GM12878 (cell line): ENCODE data around the gene IL6R. TPM values are rescaled to one million over a fixed set of nuclear protein-coding genes. Genes with fewer than 3 reads are reported as not detected.

Experiments
- ATAC-seq: fragments of 200-7000 bp; cut with Tn5 transposase; 3 replicates; pipeline ENCODE4 v1.9.1; 2020; ENCODE audit warnings: mild to moderate bottlenecking, moderate library complexity
- BruUV-seq: library from RNA; stranded (reverse); fragments of 400-500 nt; replicated peaks from 2 replicates; lab custom pipeline; 2021; lab: Mats Ljungman, UMichigan
- CTCF ChIA-PET: fragments of 300-600 bp; sonication (Branson Sonifier 250); formaldehyde crosslinking; extraction: SDS; loops from one replicate; lab custom pipeline; 2021; ENCODE audit warnings: inconsistent platforms; lab: Yijun Ruan, JAX
- POLR2A ChIA-PET: fragments of 350-600 bp; formaldehyde crosslinking; extraction: SDS; loops from one replicate; lab custom pipeline; 2021; ENCODE audit warnings: inconsistent platforms; lab: Charles Lee
- RAD21 ChIA-PET: fragments of 300-600 bp; sonication (Branson Sonifier 250); formaldehyde crosslinking; loops from one replicate; lab custom pipeline; 2023; ENCODE audit warnings: antibody characterized with exemption; ENCODE audit not compliant: unreplicated experiment; lab: Charles Lee
- SMC1A ChIA-PET: fragments of 300-600 bp; sonication (Branson Sonifier 250); formaldehyde crosslinking; loops from one replicate; lab custom pipeline; 2023; ENCODE audit not compliant: unreplicated experiment, uncharacterized antibody; lab: Charles Lee
- DNase-seq: peaks from one replicate; pipeline ENCODE4 v3.0.0-alpha.2; 2011; ENCODE audit warnings: low read depth, low spot score
- FAIRE-seq: peaks from 3 replicates; lab custom pipeline; 2011; peaks lifted over from hg19 to GRCh38; lab: Jason Lieb, UNC
- H2AFZ ChIP-seq: 2 replicates; pipeline ENCODE4 v1.6.0; 2011; ENCODE audit warnings: low read depth, low read length, control low read depth; ENCODE audit not compliant: control insufficient read depth
- H3K27ac ChIP-seq: 2 replicates; pipeline ENCODE4 v1.5.1; 2011; ENCODE audit warnings: control low read depth; ENCODE audit not compliant: control insufficient read depth, insufficient read depth
- H3K27me3 ChIP-seq, 2 experiments: replicated peaks in 1 of 2; 2 replicates each; pipeline versions ENCODE4 v1.6.0 to v1.6.1; 2011; ENCODE audit warnings: low read length in 1 of 2; ENCODE audit not compliant: control insufficient read depth in 2 of 2, insufficient read depth in 2 of 2
- H3K36me3 ChIP-seq, 2 experiments: 2 replicates each; pipeline ENCODE4 v1.5.1; 2011; ENCODE audit warnings: low read length in 1 of 2; ENCODE audit not compliant: control insufficient read depth in 2 of 2, insufficient read depth in 2 of 2
- H3K4me1 ChIP-seq: 2 replicates; pipeline ENCODE4 v1.6.1; 2011; ENCODE audit warnings: mild to moderate bottlenecking, low read length, moderate library complexity, mixed read lengths; ENCODE audit not compliant: control insufficient read depth, insufficient read depth
- H3K4me2 ChIP-seq: 2 replicates; pipeline ENCODE4 v1.6.0; 2011; ENCODE audit warnings: control low read depth; ENCODE audit not compliant: control insufficient read depth, insufficient read depth
- H3K4me3 ChIP-seq: fragments of 200-600 bp; sonication (generic); 2 replicates; pipeline ENCODE4 v1.5.1; 2016
- H3K79me2 ChIP-seq: 2 replicates; pipeline ENCODE4 v1.6.0; 2011; ENCODE audit warnings: low read length; ENCODE audit not compliant: control insufficient read depth, insufficient read depth
- H3K9ac ChIP-seq: 2 replicates; pipeline ENCODE4 v1.8.0; 2011; ENCODE audit warnings: low read length, control low read depth, mixed read lengths; ENCODE audit not compliant: control insufficient read depth, insufficient read depth
- H3K9me3 ChIP-seq: replicated peaks from 3 replicates; pipeline ENCODE4 v1.5.1; 2011; ENCODE audit warnings: mild to moderate bottlenecking, low read length; ENCODE audit not compliant: control insufficient read depth, insufficient read depth
- H4K20me1 ChIP-seq: 2 replicates; pipeline ENCODE4 v1.6.0; 2011; ENCODE audit not compliant: control insufficient read depth, insufficient read depth
- CBFB ChIP-seq: IDR thresholded peaks from 2 replicates; pipeline ENCODE4 v1.6.1; 2016; ENCODE audit warnings: antibody characterized with exemption, low read depth
- EZH2 ChIP-seq: IDR thresholded peaks from 2 replicates; pipeline ENCODE4 v1.6.1; 2012; ENCODE audit warnings: low read depth, mild to moderate bottlenecking, control low read depth, inconsistent platforms, low read length, borderline replicate concordance; ENCODE audit not compliant: control insufficient read depth
- LARP7 ChIP-seq: fragments of 450-650 bp; IDR thresholded peaks from 2 replicates; pipeline ENCODE4 v1.6.1; 2017; ENCODE audit warnings: mild to moderate bottlenecking
- MEF2A ChIP-seq: IDR thresholded peaks from 2 replicates; pipeline ENCODE4 v1.6.1; 2011; ENCODE audit warnings: low read depth, mild to moderate bottlenecking, low read length, moderate library complexity; ENCODE audit not compliant: insufficient read depth
- SIX5 ChIP-seq: IDR thresholded peaks from 2 replicates; pipeline ENCODE4 v1.6.1; 2011; ENCODE audit warnings: mild to moderate bottlenecking, low read depth, low read length, moderate library complexity; ENCODE audit not compliant: severe bottlenecking
- WGBS: methylation state at CpG from one replicate; pipeline ENCODE4 v1.1.6; 2016; ENCODE audit warnings: low lambda C conversion rate; ENCODE audit not compliant: insufficient replicate concordance, insufficient coverage; ENCODE audit errors: missing lambda C conversion rate; 5-methylcytosine and 5-hydroxymethylcytosine counted together
- in situ Hi-C: fragments of 300-500 bp; cut with MboI; formaldehyde crosslinking; loops from 9 replicates; pipeline ENCODE4 v1.14.3; 2018; ENCODE audit warnings: mixed read lengths
- intact Hi-C: fragments of 100-400 bp; cut with micrococcal nuclease; formaldehyde crosslinking; loops from one replicate; pipeline ENCODE4 v1.14.2; 2022; ENCODE audit not compliant: unreplicated experiment
- polyA plus RNA-seq, 11 experiments: library from polyadenylated mRNA; depleted of rRNA in 4 of 11; unstranded in 6 of 11; stranded (reverse) in 5 of 11; fragments of >200 nt; fragmentation: Nextera tagmentation in 4 of 11; fragmentation: Illumina TruSeq in 1 of 11; extraction: Ambion mirVana in 4 of 11; extraction: Trizol in 1 of 11; gene quantifications; 1 replicate in 1 of 11; 2 replicates in 10 of 11; pipeline versions ENCODE4 v1.2.1 to v1.2.3, GENCODE V29; 2011 to 2016; ENCODE audit warnings: inconsistent platforms in 2 of 11, missing spikeins in 2 of 11, low read depth in 1 of 11
- total RNA-seq, 4 experiments: library from RNA; depleted of rRNA in 3 of 4; stranded (reverse); fragments of >200 nt in 3 of 4; fragmentation: Illumina TruSeq in 1 of 4; extraction: Trizol in 1 of 4; gene quantifications; 2 replicates each; pipeline versions ENCODE4 v1.2.1 to v1.2.3, GENCODE V29; 2013 to 2021
- TF ChIP-seq, protein P1 (sequence below): fragments of 450-650 bp; IDR thresholded peaks from 2 replicates; pipeline ENCODE4 v1.6.1; 2017; ENCODE audit warnings: mild to moderate bottlenecking, moderate library complexity
- TF ChIP-seq, protein P2 (sequence below): fragments of 150-350 bp; IDR thresholded peaks from 2 replicates; pipeline ENCODE4 v1.6.1; 2016; ENCODE audit warnings: low read depth, low read length
- TF ChIP-seq, protein P3 (sequence below): fragments of 450-650 bp; IDR thresholded peaks from 2 replicates; pipeline ENCODE4 v1.6.1; 2017; ENCODE audit warnings: borderline replicate concordance
- TF ChIP-seq, protein P4 (sequence below): fragments of 450-650 bp; formaldehyde crosslinking; IDR thresholded peaks from 2 replicates; pipeline ENCODE4 v1.4.0; 2020; ENCODE audit warnings: mild to moderate bottlenecking, moderate library complexity

The IL6R gene
- total and polyA plus RNA-seq, 10 of the 15 experiments (the other 5 are each of a cell fraction or from before 2014, with no cell fraction given): 1.9 to 43.4 (median 17.5) TPM

DNA sequence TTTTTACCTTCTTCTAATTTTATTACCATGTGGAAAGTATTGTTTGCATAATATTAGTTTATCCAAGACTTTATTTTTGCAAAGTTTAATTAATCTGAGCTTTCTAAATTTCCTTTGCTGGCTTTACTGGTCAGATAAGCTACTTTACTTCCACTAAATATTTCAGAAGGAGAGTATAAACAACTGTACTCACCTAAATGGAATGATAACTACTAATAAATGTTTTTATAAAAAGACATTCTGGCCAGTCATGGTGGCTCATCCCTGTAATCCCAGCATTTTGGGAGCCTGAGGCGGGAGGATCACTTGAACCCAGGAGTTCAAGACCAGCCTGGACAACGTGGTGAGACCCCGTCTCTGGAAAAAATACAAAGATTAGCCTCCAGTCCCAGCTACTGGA, 43.8 kb upstream of the IL6R start (continued):
- TF ChIP-seq, protein P1, sequence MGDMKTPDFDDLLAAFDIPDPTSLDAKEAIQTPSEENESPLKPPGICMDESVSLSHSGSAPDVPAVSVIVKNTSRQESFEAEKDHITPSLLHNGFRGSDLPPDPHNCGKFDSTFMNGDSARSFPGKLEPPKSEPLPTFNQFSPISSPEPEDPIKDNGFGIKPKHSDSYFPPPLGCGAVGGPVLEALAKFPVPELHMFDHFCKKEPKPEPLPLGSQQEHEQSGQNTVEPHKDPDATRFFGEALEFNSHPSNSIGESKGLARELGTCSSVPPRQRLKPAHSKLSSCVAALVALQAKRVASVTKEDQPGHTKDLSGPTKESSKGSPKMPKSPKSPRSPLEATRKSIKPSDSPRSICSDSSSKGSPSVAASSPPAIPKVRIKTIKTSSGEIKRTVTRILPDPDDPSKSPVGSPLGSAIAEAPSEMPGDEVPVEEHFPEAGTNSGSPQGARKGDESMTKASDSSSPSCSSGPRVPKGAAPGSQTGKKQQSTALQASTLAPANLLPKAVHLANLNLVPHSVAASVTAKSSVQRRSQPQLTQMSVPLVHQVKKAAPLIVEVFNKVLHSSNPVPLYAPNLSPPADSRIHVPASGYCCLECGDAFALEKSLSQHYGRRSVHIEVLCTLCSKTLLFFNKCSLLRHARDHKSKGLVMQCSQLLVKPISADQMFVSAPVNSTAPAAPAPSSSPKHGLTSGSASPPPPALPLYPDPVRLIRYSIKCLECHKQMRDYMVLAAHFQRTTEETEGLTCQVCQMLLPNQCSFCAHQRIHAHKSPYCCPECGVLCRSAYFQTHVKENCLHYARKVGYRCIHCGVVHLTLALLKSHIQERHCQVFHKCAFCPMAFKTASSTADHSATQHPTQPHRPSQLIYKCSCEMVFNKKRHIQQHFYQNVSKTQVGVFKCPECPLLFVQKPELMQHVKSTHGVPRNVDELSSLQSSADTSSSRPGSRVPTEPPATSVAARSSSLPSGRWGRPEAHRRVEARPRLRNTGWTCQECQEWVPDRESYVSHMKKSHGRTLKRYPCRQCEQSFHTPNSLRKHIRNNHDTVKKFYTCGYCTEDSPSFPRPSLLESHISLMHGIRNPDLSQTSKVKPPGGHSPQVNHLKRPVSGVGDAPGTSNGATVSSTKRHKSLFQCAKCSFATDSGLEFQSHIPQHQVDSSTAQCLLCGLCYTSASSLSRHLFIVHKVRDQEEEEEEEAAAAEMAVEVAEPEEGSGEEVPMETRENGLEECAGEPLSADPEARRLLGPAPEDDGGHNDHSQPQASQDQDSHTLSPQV: no peak

DNA sequence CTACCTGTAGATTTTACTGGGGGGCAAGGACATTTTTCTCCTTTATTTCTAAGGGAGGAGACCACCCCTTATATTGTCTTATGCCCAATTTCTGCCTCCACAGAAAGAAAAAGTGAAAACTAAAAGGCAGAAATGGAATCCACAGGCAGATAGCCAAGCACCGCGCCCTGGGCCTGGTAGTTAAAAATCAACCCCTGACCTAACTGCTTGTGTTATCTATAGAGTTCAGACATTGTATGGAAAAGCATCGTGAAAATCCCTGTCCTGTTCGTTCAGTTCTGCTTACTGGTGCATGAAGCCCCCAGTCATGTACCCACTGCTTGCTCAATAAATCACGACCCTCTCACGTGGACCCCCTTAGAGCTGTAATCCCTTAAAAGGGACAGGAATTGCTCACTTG, 33.7 kb upstream of the IL6R start:
- H3K27ac ChIP-seq: no peak overlapping the region
- H3K36me3 ChIP-seq: no peaks in the 10 kb centered on the region
- H3K27me3 ChIP-seq: no peaks in the 10 kb centered on the region
- no peaks in the 10 kb centered on the region for H3K4me1 ChIP-seq
- H3K9me3 ChIP-seq: no peaks in the 10 kb centered on the region
- no peak overlapping the region for H3K4me3 ChIP-seq
- POLR2A ChIA-PET: interaction anchor here (0.6 to 0.7 kb wide), 3 partner anchors 27 to 102 kb away, joined by 3 to 4 read pairs (median 3); no protein-coding TSS in a partner anchor
- H2AFZ ChIP-seq: no peak overlapping the region
- SMC1A ChIA-PET: interaction anchor here (1.4 kb wide), 1 partner anchor 18 kb away, joined by 3 read pairs; no protein-coding TSS in a partner anchor
- intact Hi-C loops (no loop called here), in situ Hi-C loops (no loop called here)
- FAIRE-seq: no peak
- no peak for ATAC-seq
- CTCF ChIA-PET: interaction anchor here (1.1 to 1.5 kb wide), 2 partner anchors 72 to 107 kb away, joined by 4 read pairs; no protein-coding TSS in a partner anchor
- no peaks in the 10 kb centered on the region for H4K20me1 ChIP-seq
- DNase-seq: no peak
- no peak overlapping the region for H3K4me2 ChIP-seq
- RAD21 ChIA-PET: no interaction called here
- BruUV-seq: no TSS peak
- no peak overlapping the region for H3K9ac ChIP-seq
- 65% methylated on average over 6 of the region's 6 CpGs for WGBS
- no peaks in the 10 kb centered on the region for H3K79me2 ChIP-seq
- TF ChIP-seq, protein P2, sequence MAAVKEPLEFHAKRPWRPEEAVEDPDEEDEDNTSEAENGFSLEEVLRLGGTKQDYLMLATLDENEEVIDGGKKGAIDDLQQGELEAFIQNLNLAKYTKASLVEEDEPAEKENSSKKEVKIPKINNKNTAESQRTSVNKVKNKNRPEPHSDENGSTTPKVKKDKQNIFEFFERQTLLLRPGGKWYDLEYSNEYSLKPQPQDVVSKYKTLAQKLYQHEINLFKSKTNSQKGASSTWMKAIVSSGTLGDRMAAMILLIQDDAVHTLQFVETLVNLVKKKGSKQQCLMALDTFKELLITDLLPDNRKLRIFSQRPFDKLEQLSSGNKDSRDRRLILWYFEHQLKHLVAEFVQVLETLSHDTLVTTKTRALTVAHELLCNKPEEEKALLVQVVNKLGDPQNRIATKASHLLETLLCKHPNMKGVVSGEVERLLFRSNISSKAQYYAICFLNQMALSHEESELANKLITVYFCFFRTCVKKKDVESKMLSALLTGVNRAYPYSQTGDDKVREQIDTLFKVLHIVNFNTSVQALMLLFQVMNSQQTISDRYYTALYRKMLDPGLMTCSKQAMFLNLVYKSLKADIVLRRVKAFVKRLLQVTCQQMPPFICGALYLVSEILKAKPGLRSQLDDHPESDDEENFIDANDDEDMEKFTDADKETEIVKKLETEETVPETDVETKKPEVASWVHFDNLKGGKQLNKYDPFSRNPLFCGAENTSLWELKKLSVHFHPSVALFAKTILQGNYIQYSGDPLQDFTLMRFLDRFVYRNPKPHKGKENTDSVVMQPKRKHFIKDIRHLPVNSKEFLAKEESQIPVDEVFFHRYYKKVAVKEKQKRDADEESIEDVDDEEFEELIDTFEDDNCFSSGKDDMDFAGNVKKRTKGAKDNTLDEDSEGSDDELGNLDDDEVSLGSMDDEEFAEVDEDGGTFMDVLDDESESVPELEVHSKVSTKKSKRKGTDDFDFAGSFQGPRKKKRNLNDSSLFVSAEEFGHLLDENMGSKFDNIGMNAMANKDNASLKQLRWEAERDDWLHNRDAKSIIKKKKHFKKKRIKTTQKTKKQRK: no peak
- no peak for TF ChIP-seq SIX5
- TF ChIP-seq LARP7: no peak
- TF ChIP-seq EZH2: no peak
- TF ChIP-seq, protein P3, sequence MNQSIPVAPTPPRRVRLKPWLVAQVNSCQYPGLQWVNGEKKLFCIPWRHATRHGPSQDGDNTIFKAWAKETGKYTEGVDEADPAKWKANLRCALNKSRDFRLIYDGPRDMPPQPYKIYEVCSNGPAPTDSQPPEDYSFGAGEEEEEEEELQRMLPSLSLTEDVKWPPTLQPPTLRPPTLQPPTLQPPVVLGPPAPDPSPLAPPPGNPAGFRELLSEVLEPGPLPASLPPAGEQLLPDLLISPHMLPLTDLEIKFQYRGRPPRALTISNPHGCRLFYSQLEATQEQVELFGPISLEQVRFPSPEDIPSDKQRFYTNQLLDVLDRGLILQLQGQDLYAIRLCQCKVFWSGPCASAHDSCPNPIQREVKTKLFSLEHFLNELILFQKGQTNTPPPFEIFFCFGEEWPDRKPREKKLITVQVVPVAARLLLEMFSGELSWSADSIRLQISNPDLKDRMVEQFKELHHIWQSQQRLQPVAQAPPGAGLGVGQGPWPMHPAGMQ: no peak
- TF ChIP-seq, protein P4, sequence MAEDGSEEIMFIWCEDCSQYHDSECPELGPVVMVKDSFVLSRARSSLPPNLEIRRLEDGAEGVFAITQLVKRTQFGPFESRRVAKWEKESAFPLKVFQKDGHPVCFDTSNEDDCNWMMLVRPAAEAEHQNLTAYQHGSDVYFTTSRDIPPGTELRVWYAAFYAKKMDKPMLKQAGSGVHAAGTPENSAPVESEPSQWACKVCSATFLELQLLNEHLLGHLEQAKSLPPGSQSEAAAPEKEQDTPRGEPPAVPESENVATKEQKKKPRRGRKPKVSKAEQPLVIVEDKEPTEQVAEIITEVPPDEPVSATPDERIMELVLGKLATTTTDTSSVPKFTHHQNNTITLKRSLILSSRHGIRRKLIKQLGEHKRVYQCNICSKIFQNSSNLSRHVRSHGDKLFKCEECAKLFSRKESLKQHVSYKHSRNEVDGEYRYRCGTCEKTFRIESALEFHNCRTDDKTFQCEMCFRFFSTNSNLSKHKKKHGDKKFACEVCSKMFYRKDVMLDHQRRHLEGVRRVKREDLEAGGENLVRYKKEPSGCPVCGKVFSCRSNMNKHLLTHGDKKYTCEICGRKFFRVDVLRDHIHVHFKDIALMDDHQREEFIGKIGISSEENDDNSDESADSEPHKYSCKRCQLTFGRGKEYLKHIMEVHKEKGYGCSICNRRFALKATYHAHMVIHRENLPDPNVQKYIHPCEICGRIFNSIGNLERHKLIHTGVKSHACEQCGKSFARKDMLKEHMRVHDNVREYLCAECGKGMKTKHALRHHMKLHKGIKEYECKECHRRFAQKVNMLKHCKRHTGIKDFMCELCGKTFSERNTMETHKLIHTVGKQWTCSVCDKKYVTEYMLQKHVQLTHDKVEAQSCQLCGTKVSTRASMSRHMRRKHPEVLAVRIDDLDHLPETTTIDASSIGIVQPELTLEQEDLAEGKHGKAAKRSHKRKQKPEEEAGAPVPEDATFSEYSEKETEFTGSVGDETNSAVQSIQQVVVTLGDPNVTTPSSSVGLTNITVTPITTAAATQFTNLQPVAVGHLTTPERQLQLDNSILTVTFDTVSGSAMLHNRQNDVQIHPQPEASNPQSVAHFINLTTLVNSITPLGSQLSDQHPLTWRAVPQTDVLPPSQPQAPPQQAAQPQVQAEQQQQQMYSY: no peak
- no peak for TF ChIP-seq MEF2A
- TF ChIP-seq CBFB: no peak
